Breast epithelium (tissue), 3 donors: ENCODE data around the gene PRKX.

Source experiments
- POLR2AphosphoS5 ChIP-seq, 3 donors: sonication (generic); formaldehyde crosslinking; IDR thresholded peaks; one replicate each; pipeline ENCODE4 v1.6.1; 2017; ENCODE audit warnings: antibody characterized with exemption in 3 of 3
- TF ChIP-seq, protein P1 (sequence below), 3 donors: fragments of 450-650 bp; IDR thresholded peaks; one replicate each; pipeline ENCODE4 v1.5.1; 2016 to 2017; ENCODE audit warnings: antibody characterized with exemption in 3 of 3, mild to moderate bottlenecking in 3 of 3, moderate library complexity in 3 of 3

DNA sequence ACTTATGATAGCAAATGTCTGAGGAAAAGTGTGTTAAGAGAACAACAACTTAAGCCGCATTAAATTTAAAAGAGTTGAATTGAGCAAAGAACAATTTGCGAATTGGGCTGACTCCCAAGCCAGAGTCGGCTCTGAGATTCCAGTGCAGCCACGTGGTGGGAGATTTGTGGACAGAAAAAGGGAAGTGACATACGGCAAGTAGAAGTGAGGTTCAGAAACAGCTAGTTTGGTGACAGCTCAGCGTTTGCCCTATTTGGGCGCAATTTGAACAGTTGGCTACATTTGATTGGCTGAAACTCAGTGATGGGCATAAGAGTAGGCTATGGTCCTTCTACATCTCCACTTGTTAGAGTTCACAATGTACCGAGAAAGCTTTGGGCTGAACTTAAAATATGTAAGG is 124.0 kb downstream of the PRKX start:
- TF ChIP-seq, protein P1, sequence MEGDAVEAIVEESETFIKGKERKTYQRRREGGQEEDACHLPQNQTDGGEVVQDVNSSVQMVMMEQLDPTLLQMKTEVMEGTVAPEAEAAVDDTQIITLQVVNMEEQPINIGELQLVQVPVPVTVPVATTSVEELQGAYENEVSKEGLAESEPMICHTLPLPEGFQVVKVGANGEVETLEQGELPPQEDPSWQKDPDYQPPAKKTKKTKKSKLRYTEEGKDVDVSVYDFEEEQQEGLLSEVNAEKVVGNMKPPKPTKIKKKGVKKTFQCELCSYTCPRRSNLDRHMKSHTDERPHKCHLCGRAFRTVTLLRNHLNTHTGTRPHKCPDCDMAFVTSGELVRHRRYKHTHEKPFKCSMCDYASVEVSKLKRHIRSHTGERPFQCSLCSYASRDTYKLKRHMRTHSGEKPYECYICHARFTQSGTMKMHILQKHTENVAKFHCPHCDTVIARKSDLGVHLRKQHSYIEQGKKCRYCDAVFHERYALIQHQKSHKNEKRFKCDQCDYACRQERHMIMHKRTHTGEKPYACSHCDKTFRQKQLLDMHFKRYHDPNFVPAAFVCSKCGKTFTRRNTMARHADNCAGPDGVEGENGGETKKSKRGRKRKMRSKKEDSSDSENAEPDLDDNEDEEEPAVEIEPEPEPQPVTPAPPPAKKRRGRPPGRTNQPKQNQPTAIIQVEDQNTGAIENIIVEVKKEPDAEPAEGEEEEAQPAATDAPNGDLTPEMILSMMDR (IDR thresholded peaks at IDR 0.05): no peak
- no peak for TF ChIP-seq POLR2AphosphoS5 (IDR thresholded peaks at IDR 0.05)
